SK-N-SH (cell line): ENCODE results near the gene DNAH14. TPM values are rescaled to one million over a fixed set of nuclear protein-coding genes. Genes with fewer than 3 reads are reported as not detected.

Experiments
- CTCF ChIA-PET: fragments of 300-600, 350-600 bp; formaldehyde crosslinking; extraction: SDS; loops from one replicate; lab custom pipeline; 2021; lab: Yijun Ruan, JAX
- POLR2A ChIA-PET: fragments of 350-600 bp; sonication (Branson Sonifier 250); formaldehyde crosslinking; extraction: SDS; loops from one replicate; lab custom pipeline; 2020; ENCODE audit warnings: antibody characterized with exemption, inconsistent platforms; lab: Yijun Ruan, JAX
- DNase-seq: peaks from one replicate; pipeline ENCODE4 v3.0.0; 2012
- H2AFZ ChIP-seq: fragments of 200-600 bp; sonication (generic); 2 replicates; pipeline ENCODE4 v1.8.1; 2016; ENCODE audit warnings: antibody characterized with exemption, mild to moderate bottlenecking, low read depth
- H3F3A ChIP-seq: fragments of 200-600 bp; sonication (generic); replicated peaks from 2 replicates; pipeline ENCODE3; 2016; ENCODE audit warnings: antibody characterized with exemption, mild to moderate bottlenecking; ENCODE audit not compliant: insufficient read depth
- H3K27ac ChIP-seq, 2 experiments: fragments of 200-500 bp in 1 of 2; fragments of 200-600 bp in 1 of 2; sonication (Bioruptor generic) in 1 of 2; sonication (generic), shearing (Covaris generic) in 1 of 2; 2 replicates each; pipeline versions ENCODE4 v1.5.1 to v1.6.1; 2014 to 2016; ENCODE audit warnings: low read depth in 2 of 2, inconsistent platforms in 1 of 2, low read length in 1 of 2, mild to moderate bottlenecking in 1 of 2, mixed read lengths in 1 of 2
- H3K27me3 ChIP-seq: fragments of 200-600 bp; sonication (generic), shearing (Covaris generic); 2 replicates; pipeline ENCODE4 v1.6.1; 2016; ENCODE audit warnings: mixed run types; ENCODE audit not compliant: insufficient read depth
- H3K36me3 ChIP-seq, 2 experiments: fragments of 200-500 bp in 1 of 2; fragments of 200-600 bp in 1 of 2; sonication (Bioruptor generic) in 1 of 2; sonication (generic) in 1 of 2; replicated peaks in 1 of 2; 2 replicates each; pipeline versions ENCODE3 to v1.5.1; 2014 to 2016; ENCODE audit warnings: low read length in 1 of 2, mild to moderate bottlenecking in 1 of 2; ENCODE audit not compliant: insufficient read depth in 2 of 2, control insufficient read depth in 1 of 2
- H3K4me1 ChIP-seq, 2 experiments: fragments of 200-500 bp in 1 of 2; fragments of 200-600 bp in 1 of 2; sonication (Bioruptor generic) in 1 of 2; sonication (generic), shearing (Covaris generic) in 1 of 2; 2 replicates each; pipeline versions ENCODE4 v1.5.1 to v1.6.1; 2014 to 2016; ENCODE audit warnings: low read depth in 1 of 2, low read length in 1 of 2, mixed run types in 1 of 2; ENCODE audit not compliant: insufficient read depth in 2 of 2, control insufficient read depth in 1 of 2
- H3K4me2 ChIP-seq: fragments of 200-600 bp; sonication (generic), shearing (Covaris generic); 2 replicates; pipeline ENCODE4 v1.6.1; 2017; ENCODE audit warnings: mixed run types
- H3K4me3 ChIP-seq, 2 experiments: fragments of 200-500 bp in 1 of 2; fragments of 200-600 bp in 1 of 2; sonication (Bioruptor generic) in 1 of 2; sonication (generic), shearing (Covaris generic) in 1 of 2; 2 replicates each; pipeline versions ENCODE4 v1.5.1 to v1.8.1; 2014 to 2016; ENCODE audit warnings: low read depth in 2 of 2, inconsistent platforms in 1 of 2, low read length in 1 of 2, mild to moderate bottlenecking in 1 of 2, mixed read lengths in 1 of 2, moderate library complexity in 1 of 2
- H3K79me2 ChIP-seq: fragments of 200-600 bp; sonication (generic); 2 replicates; pipeline ENCODE4 v1.8.1; 2017; ENCODE audit warnings: mild to moderate bottlenecking; ENCODE audit not compliant: insufficient read depth
- H3K9ac ChIP-seq: fragments of 200-600 bp; sonication (generic); 2 replicates; pipeline ENCODE4 v1.6.1; 2017; ENCODE audit warnings: mixed run types
- H3K9me2 ChIP-seq: fragments of 200-600 bp; sonication (generic); 2 replicates; pipeline ENCODE4 v1.6.1; 2017; ENCODE audit warnings: mixed run types
- H3K9me3 ChIP-seq: fragments of 200-600 bp; sonication (generic); 2 replicates; pipeline ENCODE4 v1.6.1; 2017; ENCODE audit warnings: mixed run types, mild to moderate bottlenecking, moderate library complexity
- H4K20me1 ChIP-seq: fragments of 200-600 bp; sonication (generic); 2 replicates; pipeline ENCODE4 v1.6.1; 2017; ENCODE audit warnings: mild to moderate bottlenecking, mixed run types; ENCODE audit not compliant: insufficient read depth
- CHD2 ChIP-seq: fragments of 150-350 bp; IDR thresholded peaks from 2 replicates; pipeline ENCODE4 v1.6.1; 2018; ENCODE audit warnings: low read length; ENCODE audit not compliant: partially characterized antibody
- CTCF ChIP-seq: fragments of 200-600 bp; sonication (generic); IDR thresholded peaks from 2 replicates; pipeline ENCODE4 v1.6.1; 2017; ENCODE audit warnings: antibody characterized with exemption, mild to moderate bottlenecking, moderate library complexity
- ELF1 ChIP-seq: IDR thresholded peaks from 2 replicates; pipeline ENCODE4 v1.4.0; 2012
- EP300 ChIP-seq, 2 experiments: IDR thresholded peaks; 2 replicates each; pipeline versions ENCODE4 v1.4.0 to v1.6.1; 2012; ENCODE audit warnings: borderline replicate concordance in 1 of 2, low read depth in 1 of 2, low read length in 1 of 2
- FOXJ3 ChIP-seq: sonication (generic); formaldehyde crosslinking; IDR thresholded peaks from 2 replicates; pipeline ENCODE4 v1.5.1; 2020; ENCODE audit warnings: mild to moderate bottlenecking, missing genetic modification reagents
- GABPA ChIP-seq: IDR thresholded peaks from 2 replicates; pipeline ENCODE4 v1.4.0; 2012; ENCODE audit warnings: low read depth, mild to moderate bottlenecking
- GATA2 ChIP-seq: sonication (generic); formaldehyde crosslinking; IDR thresholded peaks from 2 replicates; pipeline ENCODE4 v1.5.0; 2020; ENCODE audit warnings: mild to moderate bottlenecking, missing genetic modification reagents
- JUND ChIP-seq: IDR thresholded peaks from 2 replicates; pipeline ENCODE4 v1.4.0; 2012
- MEF2A ChIP-seq: IDR thresholded peaks from 2 replicates; pipeline ENCODE4 v1.4.0; 2012; ENCODE audit warnings: low read depth, borderline replicate concordance
- MXI1 ChIP-seq: IDR thresholded peaks from 2 replicates; pipeline ENCODE4 v1.6.1; 2012; ENCODE audit warnings: mild to moderate bottlenecking, low read depth, low read length, improper control_type of control experiment
- NFIC ChIP-seq: IDR thresholded peaks from 2 replicates; pipeline ENCODE4 v1.4.0; 2012; ENCODE audit warnings: borderline replicate concordance
- NRF1 ChIP-seq: IDR thresholded peaks from 2 replicates; pipeline ENCODE4 v1.6.1; 2012; ENCODE audit warnings: low read depth, mild to moderate bottlenecking, low read length
- POLR2AphosphoS5 ChIP-seq: IDR thresholded peaks from 2 replicates; pipeline ENCODE4 v1.6.1; 2012; ENCODE audit warnings: low read depth, low read length
- RAD21 ChIP-seq: IDR thresholded peaks from 2 replicates; pipeline ENCODE4 v1.6.1; 2012; ENCODE audit warnings: mild to moderate bottlenecking, low read length
- RCOR1 ChIP-seq: fragments of 150-350 bp; IDR thresholded peaks from 2 replicates; pipeline ENCODE4 v1.6.1; 2017; ENCODE audit warnings: antibody characterized with exemption, low read length
- RFX5 ChIP-seq: IDR thresholded peaks from 2 replicates; pipeline ENCODE4 v1.6.1; 2012; ENCODE audit warnings: mild to moderate bottlenecking, improper control_type of control experiment, low read length
- SIN3A ChIP-seq: IDR thresholded peaks from 2 replicates; pipeline ENCODE4 v1.6.1; 2012; ENCODE audit warnings: low read depth, mild to moderate bottlenecking, low read length, moderate library complexity, borderline replicate concordance
- TAF1 ChIP-seq: IDR thresholded peaks from 2 replicates; pipeline ENCODE4 v1.6.1; 2012; ENCODE audit warnings: low read depth, mild to moderate bottlenecking, low read length, moderate library complexity, borderline replicate concordance
- TEAD4 ChIP-seq: IDR thresholded peaks from 2 replicates; pipeline ENCODE4 v1.4.0; 2012; ENCODE audit warnings: mild to moderate bottlenecking, borderline replicate concordance; ENCODE audit not compliant: insufficient read depth
- YY1 ChIP-seq: IDR thresholded peaks from 2 replicates; pipeline ENCODE4 v1.4.0; 2012; ENCODE audit warnings: low read depth, mild to moderate bottlenecking
- WGBS: methylation state at CpG from one replicate; pipeline ENCODE4 v1.1.6; 2017; ENCODE audit warnings: low lambda C conversion rate; 5-methylcytosine and 5-hydroxymethylcytosine counted together
- polyA plus RNA-seq, 3 experiments: library from polyadenylated mRNA; depleted of rRNA; stranded (reverse); fragments of >200 nt; gene quantifications; 2 replicates each; pipeline ENCODE4 v1.2.3, GENCODE V29; 2012
- TF ChIP-seq, protein P1 (sequence below): IDR thresholded peaks from 2 replicates; pipeline ENCODE4 v1.4.0; 2012; ENCODE audit warnings: low read depth
- TF ChIP-seq, protein P2 (sequence below): IDR thresholded peaks from 2 replicates; pipeline ENCODE4 v1.4.0; 2012; ENCODE audit warnings: low read depth, borderline replicate concordance
- TF ChIP-seq, protein P3 (sequence below): fragments of 150-350 bp; IDR thresholded peaks from 2 replicates; pipeline ENCODE4 v1.6.1; 2017; ENCODE audit warnings: antibody characterized with exemption, low read length, low read depth, borderline replicate concordance
- TF ChIP-seq, protein P4 (sequence below): IDR thresholded peaks from 2 replicates; pipeline ENCODE4 v1.4.0; 2012; ENCODE audit warnings: low read depth, borderline replicate concordance

Gene DNAH14
- polyA plus RNA-seq, 1 of the 3 experiments (the other 2 are of a cell fraction): 8.0 TPM

- Histone ChIP-seq H3K9me2 (no peaks in the 10 kb centered on the region), H3K79me2 (no peaks in the 10 kb centered on the region), H3K4me1 (no peaks in the 10 kb centered on the region), H3F3A (no peaks in the 10 kb centered on the region), H3K4me2 (no peak overlapping the region), H3K27ac (no peak overlapping the region), H3K27me3 (no peaks in the 10 kb centered on the region), H3K9ac (no peak overlapping the region), H3K9me3 (no peaks in the 10 kb centered on the region), H2AFZ (no peak overlapping the region), H4K20me1 (no peaks in the 10 kb centered on the region), H3K4me3 (no peak overlapping the region), H3K36me3 (no peaks in the 10 kb centered on the region)
- no CpG with 5 or more reads among the region's 1 CpG for WGBS
- TF ChIP-seq JUND (no peak), NRF1 (no peak), RFX5 (no peak), POLR2AphosphoS5 (no peak), ELF1 (no peak), RCOR1 (no peak), NFIC (no peak), EP300 (IDR thresholded peaks at IDR 0.05; ENCODE audit: borderline replicate concordance in 1 of 2, low read depth in 1 of 2, low read length in 1 of 2) (no peak), SIN3A (no peak), GATA2 (CRISPR knock-in tag) (no peak), GABPA (no peak), CHD2 (no peak), FOXJ3 (no peak), RAD21 (no peak)
- TF ChIP-seq, protein P1, sequence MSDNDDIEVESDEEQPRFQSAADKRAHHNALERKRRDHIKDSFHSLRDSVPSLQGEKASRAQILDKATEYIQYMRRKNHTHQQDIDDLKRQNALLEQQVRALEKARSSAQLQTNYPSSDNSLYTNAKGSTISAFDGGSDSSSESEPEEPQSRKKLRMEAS: no peak
- TF ChIP-seq, protein P2, sequence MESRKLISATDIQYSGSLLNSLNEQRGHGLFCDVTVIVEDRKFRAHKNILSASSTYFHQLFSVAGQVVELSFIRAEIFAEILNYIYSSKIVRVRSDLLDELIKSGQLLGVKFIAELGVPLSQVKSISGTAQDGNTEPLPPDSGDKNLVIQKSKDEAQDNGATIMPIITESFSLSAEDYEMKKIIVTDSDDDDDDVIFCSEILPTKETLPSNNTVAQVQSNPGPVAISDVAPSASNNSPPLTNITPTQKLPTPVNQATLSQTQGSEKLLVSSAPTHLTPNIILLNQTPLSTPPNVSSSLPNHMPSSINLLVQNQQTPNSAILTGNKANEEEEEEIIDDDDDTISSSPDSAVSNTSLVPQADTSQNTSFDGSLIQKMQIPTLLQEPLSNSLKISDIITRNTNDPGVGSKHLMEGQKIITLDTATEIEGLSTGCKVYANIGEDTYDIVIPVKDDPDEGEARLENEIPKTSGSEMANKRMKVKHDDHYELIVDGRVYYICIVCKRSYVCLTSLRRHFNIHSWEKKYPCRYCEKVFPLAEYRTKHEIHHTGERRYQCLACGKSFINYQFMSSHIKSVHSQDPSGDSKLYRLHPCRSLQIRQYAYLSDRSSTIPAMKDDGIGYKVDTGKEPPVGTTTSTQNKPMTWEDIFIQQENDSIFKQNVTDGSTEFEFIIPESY: no peak
- TF ChIP-seq, protein P3, sequence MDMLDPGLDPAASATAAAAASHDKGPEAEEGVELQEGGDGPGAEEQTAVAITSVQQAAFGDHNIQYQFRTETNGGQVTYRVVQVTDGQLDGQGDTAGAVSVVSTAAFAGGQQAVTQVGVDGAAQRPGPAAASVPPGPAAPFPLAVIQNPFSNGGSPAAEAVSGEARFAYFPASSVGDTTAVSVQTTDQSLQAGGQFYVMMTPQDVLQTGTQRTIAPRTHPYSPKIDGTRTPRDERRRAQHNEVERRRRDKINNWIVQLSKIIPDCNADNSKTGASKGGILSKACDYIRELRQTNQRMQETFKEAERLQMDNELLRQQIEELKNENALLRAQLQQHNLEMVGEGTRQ: no peak
- CTCF ChIA-PET: interaction anchor here (0.6 kb wide), 1 partner anchor 54 kb away, joined by 3 read pairs; no protein-coding TSS in a partner anchor
- POLR2A ChIA-PET: no interaction called here
- no peak for DNase-seq
These were observed 66.8 kb downstream of the DNAH14 start for GRCh38 chr1:224996266-224996665.

DNA sequence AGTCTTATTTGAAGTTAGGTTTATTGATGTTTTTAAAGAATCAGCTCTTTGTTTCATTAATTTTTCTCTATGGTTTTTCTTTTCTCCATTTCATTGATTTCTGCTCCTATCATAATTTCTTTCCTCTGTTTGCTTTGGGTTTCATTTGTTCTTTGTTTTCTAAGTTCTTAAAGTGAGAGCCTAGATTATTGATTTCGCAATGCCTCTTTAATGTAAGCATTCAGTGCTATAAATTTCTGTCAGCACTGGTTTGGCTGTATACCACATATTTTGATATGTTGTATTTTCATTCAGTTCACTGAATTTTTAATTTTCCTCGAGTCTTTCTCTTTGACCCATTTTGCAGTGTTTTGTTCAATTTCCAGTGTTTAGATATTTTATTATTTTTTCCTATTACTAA lies 68.7 kb downstream of the DNAH14 start:
- Histone ChIP-seq H3K9me2 (no peaks in the 10 kb centered on the region), H3K36me3 (peaks cover 3 to 6% of the 10 kb centered on the region in 2 experiments), H3K4me3 (no peak overlapping the region), H3F3A (no peaks in the 10 kb centered on the region), H3K4me2 (no peak overlapping the region), H3K4me1 (no peaks in the 10 kb centered on the region), H4K20me1 (no peaks in the 10 kb centered on the region), H3K9ac (no peak overlapping the region), H2AFZ (no peak overlapping the region), H3K27me3 (no peaks in the 10 kb centered on the region), H3K79me2 (no peaks in the 10 kb centered on the region), H3K27ac (no peak overlapping the region), H3K9me3 (no peaks in the 10 kb centered on the region)
- POLR2A ChIA-PET: no interaction called here
- WGBS: 68% methylated on average over 2 of the region's 2 CpGs
- CTCF ChIA-PET: no interaction called here
- no peak for DNase-seq
- TF ChIP-seq FOXJ3 (no peak), MXI1 (no peak), ELF1 (no peak), YY1 (no peak), CTCF (no peak), SIN3A (no peak), TEAD4 (no peak), TAF1 (no peak), CHD2 (no peak), MEF2A (no peak), EP300 (IDR thresholded peaks at IDR 0.05; ENCODE audit: borderline replicate concordance in 1 of 2, low read depth in 1 of 2, low read length in 1 of 2) (no peak), NFIC (no peak)
- TF ChIP-seq, protein P4, sequence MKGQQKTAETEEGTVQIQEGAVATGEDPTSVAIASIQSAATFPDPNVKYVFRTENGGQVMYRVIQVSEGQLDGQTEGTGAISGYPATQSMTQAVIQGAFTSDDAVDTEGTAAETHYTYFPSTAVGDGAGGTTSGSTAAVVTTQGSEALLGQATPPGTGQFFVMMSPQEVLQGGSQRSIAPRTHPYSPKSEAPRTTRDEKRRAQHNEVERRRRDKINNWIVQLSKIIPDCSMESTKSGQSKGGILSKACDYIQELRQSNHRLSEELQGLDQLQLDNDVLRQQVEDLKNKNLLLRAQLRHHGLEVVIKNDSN: no peak
- TF ChIP-seq, protein P1: no peak
